ENCODE data around the gene FIGNL2. TPM values are rescaled to one million over a fixed set of nuclear protein-coding genes. Genes with fewer than 3 reads are reported as not detected.

FIGNL2 gene
- total and polyA plus RNA-seq, 9 of the 15 experiments (the other 6 are each of a cell fraction or from before 2014, with no cell fraction given) = 0.01 TPM; not detected in 8

- TF ChIP-seq ZBTB33 (CRISPR knock-in tag; IDR thresholded peaks at IDR 0.05) = no peak
- TF ChIP-seq ZFP1 (CRISPR knock-in tag; IDR thresholded peaks at IDR 0.05) = no peak
- peak; percentile 47 for TF ChIP-seq L3MBTL2 (IDR thresholded peaks at IDR 0.05)
- TF ChIP-seq SMC3 (conservative IDR thresholded peaks at IDR 0.05; ENCODE audit: insufficient read depth, low read depth, low read length) = no peak
- TF ChIP-seq ZSCAN32 (CRISPR knock-in tag; IDR thresholded peaks at IDR 0.05) = no peak
- no peak for TF ChIP-seq ZNF699 (CRISPR knock-in tag; IDR thresholded peaks at IDR 0.05; ENCODE audit: insufficient replicate concordance)
- TF ChIP-seq NONO (IDR thresholded peaks at IDR 0.05; ENCODE audit: low read depth in 2 of 2, low read length in 1 of 2) = no peak
- TF ChIP-seq, protein P1, sequence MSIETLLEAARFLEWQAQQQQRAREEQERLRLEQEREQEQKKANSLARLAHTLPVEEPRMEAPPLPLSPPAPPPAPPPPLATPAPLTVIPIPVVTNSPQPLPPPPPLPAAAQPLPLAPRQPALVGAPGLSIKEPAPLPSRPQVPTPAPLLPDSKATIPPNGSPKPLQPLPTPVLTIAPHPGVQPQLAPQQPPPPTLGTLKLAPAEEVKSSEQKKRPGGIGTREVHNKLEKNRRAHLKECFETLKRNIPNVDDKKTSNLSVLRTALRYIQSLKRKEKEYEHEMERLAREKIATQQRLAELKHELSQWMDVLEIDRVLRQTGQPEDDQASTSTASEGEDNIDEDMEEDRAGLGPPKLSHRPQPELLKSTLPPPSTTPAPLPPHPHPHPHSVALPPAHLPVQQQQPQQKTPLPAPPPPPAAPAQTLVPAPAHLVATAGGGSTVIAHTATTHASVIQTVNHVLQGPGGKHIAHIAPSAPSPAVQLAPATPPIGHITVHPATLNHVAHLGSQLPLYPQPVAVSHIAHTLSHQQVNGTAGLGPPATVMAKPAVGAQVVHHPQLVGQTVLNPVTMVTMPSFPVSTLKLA (conservative IDR thresholded peaks at IDR 0.05) = no peak
- no peak for TF ChIP-seq CC2D1A (IDR thresholded peaks at IDR 0.05)
- TF ChIP-seq RBBP5 (IDR thresholded peaks at IDR 0.05; ENCODE audit: borderline replicate concordance, insufficient read depth, low read length, poor library complexity, severe bottlenecking) = peak; percentile 25
- TF ChIP-seq RBM39 (optimal IDR thresholded peaks at IDR 0.05; ENCODE audit: low read depth, low read length) = no peak
- no peak for TF ChIP-seq MED1 (CRISPR knock-in tag; IDR thresholded peaks at IDR 0.05; ENCODE audit: borderline replicate concordance)
- no peak for TF ChIP-seq ZFPM2 (CRISPR knock-in tag; IDR thresholded peaks at IDR 0.05)
- no peak for TF ChIP-seq EP400 (IDR thresholded peaks at IDR 0.05)
- TF ChIP-seq TEAD1 (CRISPR knock-in tag; IDR thresholded peaks at IDR 0.05) = no peak
- no peak for TF ChIP-seq ZNF184 (CRISPR knock-in tag; IDR thresholded peaks at IDR 0.05)
- no peak for TF ChIP-seq MECOM (CRISPR knock-in tag; IDR thresholded peaks at IDR 0.05)
- TF ChIP-seq, protein P2, sequence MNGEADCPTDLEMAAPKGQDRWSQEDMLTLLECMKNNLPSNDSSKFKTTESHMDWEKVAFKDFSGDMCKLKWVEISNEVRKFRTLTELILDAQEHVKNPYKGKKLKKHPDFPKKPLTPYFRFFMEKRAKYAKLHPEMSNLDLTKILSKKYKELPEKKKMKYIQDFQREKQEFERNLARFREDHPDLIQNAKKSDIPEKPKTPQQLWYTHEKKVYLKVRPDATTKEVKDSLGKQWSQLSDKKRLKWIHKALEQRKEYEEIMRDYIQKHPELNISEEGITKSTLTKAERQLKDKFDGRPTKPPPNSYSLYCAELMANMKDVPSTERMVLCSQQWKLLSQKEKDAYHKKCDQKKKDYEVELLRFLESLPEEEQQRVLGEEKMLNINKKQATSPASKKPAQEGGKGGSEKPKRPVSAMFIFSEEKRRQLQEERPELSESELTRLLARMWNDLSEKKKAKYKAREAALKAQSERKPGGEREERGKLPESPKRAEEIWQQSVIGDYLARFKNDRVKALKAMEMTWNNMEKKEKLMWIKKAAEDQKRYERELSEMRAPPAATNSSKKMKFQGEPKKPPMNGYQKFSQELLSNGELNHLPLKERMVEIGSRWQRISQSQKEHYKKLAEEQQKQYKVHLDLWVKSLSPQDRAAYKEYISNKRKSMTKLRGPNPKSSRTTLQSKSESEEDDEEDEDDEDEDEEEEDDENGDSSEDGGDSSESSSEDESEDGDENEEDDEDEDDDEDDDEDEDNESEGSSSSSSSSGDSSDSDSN (IDR thresholded peaks at IDR 0.05; ENCODE audit: borderline replicate concordance in 1 of 2, low read depth in 2 of 2, low read length in 2 of 2) = no peak
These were observed 20.3 kb downstream of the FIGNL2 start (continued) for GRCh38 chr12:51827925-51828818.

Measured in K562 (cell line).